ENCODE results near the gene PDE11A.
A peak's percentile ranks its signal among the peaks of the same experiment; 100 is the strongest.

PDE11A gene

DNA sequence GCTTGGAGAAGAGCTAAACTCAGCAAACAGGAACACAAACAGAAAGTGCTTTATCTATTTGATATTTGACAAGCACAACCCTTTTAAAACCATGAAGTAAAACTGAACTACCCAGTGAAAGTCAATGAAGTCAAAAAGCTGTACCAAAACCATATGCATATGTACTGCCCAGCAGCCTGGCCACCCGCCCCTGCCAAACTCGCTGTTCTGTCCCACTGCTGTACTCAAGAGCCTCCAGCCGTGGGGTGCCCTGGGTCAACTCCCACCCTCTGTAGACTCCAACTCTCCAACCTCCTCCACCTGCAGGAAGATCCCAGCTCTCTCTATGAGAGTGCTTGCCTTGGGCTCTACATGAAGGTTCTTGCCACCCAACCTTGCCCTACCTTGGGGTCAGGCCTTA, 411.8 kb downstream of the PDE11A start:
- DNase-seq: no peak

DNA sequence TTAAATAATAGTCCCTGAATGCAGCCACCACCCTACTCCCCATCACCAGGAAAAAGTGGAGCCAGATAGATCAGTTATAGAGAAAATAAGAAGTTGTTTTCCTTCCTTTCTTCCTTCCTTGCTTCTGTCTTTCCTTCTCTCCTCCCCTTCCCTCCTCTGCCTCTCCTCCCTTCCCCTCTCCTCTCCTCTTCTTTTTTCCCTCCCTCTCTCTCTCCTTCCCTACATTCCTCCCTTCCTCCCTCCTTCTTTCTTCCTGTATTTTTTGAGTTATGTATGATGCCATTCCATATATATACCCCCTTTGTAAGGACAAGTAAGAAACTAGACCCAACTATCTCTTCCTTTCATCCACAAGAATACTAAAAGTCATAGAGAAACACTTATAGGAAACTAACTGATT, 414.3 kb downstream of the PDE11A start:
- no peak for DNase-seq

DNA sequence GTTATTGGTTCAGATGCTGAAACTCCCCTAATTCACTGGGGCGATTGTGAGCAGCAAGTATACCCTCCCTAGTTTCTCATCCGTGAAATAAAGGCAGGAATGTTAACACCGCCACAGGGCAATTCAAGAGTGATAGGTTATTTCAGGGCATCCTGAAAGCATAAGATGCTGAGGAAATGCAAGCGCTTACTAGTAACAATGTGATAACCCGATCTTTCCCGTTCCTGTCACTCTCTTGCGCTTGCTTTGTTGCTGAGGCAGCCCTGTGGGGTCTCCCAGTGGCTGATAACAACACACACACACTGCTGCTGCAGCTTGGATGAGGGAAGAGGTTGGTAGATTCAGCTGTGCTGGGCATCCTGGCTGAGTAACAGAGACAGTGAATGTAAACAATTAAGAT, 420.7 kb downstream of the PDE11A start:
- no peak for DNase-seq

DNA sequence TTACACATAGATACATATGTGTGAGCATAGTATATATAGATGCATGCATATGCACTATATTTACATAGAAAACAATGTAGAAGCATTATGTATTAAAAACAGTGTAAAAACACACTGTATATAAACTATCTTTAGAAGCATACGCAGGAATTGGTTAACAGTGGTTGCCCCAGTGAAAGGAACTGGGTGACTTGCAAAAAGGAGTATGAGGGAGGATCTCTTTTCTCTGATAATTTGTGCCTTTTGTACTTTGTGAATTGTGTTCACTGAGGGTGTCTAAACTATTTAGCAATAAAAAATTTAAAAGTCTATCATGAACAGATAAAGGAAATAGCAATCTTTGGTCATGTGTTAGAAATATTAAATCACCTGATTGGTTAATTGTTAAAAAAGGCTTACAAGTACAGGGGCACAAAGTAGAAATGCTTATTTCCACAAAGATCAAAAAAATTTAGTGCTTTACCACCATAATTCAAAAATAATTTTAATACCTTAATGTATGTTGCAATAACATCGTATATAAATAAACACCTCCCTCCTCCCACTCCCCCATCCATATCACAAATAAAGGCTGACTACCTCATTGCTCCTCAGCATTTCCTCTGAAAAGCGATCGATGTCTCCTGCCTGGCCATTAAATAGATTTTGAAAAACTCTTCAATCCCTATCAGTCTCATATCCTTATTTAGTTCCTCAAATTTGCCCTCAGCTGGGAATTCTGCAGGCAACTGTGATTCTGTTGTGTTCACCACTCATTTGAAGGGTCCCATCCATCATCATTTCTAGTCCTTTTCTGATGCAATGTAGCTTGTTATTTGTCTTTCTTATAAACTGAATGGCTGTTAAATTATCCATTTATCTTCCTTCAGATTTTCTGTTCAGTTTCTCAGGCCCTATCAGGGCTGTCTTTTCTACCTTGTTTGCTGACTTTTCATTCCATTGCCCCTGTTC, 422.7 kb downstream of the PDE11A start:
- DNase-seq: no peak

DNA sequence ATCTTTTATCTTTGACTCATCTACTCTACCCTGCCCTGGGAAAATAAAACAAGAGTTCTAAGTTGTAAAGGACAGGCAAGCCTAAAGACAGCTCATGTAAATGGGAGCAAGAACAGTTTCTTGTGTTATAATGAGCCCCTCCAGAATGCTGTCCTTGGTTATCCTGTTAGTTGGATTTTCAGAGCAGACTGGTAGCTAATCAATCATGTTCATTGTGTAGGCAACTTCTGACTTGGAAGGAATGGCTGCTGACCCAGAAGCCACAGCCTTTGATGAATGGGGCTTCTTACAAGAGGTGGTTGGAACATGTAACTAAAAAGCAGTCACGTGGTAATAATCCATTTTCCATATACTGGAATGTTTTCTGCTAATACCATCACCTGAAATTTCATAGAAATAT, 425.8 kb downstream of the PDE11A start:
- DNase-seq: no peak

DNA sequence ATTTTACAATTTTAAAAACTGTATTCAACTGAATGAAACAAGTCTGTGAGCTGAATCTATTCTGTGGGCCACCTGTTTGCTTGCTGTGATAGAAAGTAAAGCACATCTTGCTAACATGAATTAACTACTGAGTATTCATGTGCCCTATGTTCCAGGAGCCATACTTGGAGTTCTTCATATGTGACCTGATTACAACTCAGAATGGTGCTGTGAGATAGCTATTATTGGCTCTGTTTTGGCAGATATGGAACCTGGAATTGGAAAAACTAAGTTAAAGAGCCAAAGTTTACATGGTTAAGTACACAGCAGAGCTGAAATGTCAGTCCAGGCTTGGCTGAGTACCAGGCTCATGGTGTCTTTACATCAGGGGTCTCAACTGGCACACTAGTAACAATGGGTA, 426.3 kb downstream of the PDE11A start:
- DNase-seq: no peak

DNA sequence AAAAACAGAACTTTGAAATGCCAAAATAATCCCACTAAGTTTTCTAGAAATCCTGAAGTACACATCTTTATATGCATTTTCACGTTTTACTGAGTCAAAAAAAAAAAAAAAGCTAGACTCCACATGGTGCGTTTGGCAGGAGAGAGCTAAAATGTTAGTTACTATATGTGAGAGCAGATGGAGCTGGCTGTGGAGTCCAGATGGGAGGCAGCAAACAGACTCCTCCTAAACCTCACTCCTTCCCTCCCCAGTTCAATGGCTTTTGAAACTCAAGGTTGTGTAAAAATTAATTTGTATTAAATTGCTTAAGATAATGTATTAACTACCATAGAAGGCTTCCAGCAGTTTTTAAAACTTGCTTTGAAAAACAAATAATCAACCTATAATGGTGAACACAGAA, 431.2 kb downstream of the PDE11A start:
- DNase-seq: no peak

DNA sequence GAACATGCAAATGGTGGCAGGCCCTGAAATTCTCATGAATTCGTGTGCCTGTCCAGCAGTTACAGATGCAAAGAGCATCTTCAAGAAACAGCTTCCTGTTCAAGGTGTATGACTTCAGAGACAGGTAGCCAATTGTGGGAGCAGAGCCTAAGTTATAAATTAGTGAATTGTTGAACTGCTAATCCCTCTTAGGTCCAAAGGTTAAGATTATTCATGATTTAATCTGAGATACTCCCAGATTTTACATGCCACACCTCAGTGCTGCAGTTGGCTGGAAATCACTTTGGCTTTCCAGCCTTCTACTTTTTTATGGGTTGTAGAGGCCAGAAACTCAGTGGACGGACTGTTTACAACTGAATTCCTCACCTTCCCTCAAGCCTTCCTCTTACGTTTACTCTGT, 432.2 kb downstream of the PDE11A start:
- no peak for DNase-seq

DNA sequence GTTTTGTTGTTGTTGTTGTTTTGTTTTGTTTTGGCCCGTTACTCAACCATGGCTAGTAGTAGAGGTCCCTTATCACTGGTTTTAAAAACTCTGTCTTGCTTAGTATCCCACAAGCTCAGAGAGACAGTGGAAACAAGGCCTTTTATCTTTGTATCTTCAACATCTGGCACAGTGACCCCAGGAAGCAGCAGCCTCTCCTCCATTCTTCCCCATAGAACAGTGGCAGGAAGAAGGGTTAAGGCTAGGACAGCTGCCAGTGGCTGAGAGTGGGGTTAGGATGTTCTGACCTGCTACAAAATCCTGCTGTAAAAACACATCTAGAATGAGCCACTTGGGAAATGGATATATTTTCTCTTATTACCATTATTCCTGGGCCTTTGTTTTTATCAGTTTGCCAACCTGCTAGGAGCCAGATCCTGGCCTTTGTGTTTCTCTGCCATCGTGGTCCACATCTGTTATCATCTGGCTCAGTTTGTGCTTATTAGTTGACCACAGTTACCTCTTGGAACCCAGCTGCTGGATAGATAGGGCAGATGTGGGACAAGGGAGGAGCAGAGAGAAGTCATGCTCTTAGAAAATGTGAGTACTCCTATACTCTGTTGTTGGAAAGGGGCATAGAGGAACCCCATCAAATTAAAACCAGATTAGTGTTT, 433.2 kb downstream of the PDE11A start:
- DNase-seq: no peak

DNA sequence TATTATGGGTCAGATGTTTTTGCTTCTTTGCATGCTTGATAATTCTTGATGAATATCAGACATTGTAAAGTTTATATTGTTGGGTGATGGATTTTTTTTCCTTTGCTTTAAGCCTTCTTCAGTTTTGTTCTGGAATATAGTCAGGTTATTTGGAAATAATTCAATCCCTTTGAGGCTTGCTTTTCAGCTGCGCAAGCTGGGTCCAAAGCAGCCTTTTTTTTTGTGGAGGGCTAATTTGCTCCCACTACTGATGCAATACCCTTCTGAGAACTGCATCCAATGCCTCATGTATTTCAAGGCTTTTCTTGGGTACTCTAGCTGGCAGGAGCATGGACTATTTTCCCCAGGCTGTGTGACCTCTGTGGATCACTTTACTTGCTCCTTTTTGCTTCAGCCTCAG, 434.1 kb downstream of the PDE11A start:
- DNase-seq: no peak

DNA sequence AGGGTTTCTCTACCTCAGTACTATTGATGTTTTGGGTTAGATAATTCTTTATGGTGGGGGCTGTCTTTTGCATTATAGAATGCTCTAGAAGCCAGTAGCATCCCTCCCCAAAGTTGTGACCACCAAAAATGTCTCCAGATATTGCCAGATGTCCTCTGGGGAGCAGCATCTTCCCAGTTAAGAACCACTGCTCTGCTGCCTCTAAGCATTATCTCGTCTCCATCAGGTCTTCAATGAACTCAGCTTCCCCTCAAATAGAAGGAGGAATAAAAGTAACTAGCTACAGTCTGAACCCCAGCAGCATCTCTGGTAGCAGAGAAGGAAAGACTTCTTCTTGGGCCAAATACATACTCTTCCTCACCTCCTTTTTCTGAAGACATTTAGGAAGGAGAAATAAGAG, 435.9 kb downstream of the PDE11A start:
- DNase-seq: no peak

DNA sequence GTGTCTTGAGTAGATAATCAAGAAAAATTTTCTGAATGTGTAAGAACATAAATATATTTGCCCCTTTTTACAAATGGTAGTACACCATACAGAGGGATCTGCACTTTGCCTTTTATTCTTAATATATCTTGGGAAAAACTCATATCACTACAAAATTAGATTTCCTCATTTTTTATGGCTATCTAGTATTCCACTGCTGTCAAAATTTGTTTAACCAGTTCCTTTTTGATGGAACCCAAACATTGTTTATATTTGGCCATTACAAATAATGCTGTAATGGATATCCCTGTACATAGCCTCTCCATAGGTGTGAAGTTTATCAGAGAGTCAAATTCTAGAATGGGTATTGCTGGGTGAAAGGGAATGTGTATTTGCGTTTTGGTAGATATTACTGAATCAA, 436.9 kb downstream of the PDE11A start:
- no peak for DNase-seq

DNA sequence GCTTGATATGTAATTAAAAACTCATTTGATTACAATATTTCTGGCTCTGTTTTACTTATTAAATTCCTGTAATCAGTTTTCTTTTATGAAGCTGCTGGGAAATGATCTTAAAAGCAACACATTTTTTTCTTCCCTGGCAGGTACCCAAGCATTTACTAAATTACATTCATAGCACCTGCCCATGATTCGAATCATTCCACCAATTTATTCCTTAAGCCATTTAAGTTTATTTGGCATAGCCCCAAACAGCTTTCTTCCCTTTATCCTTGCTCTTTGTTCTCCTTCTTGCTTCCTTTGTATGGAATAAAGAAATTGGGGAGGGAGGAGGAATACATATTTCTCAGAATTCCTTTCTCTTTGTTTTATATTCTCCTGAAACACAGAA, 438.7 kb downstream of the PDE11A start:
- no peak for DNase-seq

DNA sequence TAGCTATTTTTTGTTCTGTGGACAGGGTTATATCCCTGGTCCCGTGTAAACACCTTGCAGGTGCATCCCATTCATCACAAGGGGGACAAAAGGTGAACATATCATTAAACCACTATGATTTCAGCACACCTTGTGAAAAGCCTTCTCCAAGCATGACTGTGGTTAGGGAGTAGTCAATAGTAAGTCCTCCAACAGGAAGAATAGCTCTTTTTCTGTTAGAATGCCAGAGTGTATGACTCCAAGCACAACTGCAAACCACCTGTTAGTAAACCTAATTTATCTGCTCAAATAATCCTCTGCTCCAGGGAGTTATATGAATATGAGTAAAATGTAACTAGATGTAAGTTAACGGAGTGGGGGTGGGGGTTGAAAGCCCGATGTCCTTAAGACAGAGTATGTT, 439.5 kb downstream of the PDE11A start:
- DNase-seq: no peak

DNA sequence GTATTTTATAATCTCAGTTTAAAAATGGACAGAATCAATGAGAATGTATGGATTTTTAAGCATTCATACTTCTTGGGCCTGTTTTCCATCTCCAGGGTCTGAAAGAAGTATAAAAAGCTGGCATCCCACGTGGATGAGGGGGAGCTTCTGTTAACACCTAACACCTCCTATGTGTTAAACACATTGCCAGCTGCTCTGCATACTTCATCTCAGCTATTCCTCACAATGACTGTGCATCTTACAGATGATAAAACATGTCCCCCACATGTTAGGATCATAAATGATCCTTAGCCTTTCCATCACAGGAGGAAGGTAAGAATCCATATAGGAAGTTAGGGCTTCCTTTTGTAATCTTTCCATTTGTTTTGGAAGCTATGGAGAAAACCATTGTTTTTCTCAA, 440.9 kb downstream of the PDE11A start:
- no peak for DNase-seq

DNA sequence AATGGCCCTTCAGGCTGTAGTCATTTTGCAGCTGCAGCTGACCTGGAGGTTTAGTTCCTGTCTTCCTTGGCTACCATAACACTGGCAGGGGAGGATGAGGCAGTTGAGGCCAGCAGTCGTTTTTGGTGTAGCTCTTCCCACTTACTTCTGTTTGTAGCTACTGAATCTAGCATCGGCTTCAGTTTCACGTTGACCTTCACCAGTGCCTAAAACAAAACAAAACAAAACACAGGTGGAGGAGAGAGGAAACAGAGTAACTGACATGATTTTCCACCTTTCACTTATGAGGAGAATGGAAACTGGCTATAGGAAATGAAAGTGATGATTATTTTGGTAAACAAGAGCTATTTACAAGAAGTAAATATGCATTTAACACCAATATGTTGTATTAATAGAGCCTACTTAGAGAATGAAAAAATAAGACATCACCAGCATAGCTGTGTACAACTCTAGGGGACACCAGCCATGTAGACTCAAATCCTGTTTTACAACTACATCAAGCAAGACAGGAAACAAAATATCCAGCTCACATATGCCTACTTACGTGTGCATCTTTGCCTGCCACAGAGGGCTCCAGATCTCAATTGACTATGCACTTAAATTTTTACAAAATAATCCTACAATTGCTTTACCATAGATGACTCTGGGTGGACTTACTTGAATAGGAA, 443.1 kb downstream of the PDE11A start:
- no peak for DNase-seq

DNA sequence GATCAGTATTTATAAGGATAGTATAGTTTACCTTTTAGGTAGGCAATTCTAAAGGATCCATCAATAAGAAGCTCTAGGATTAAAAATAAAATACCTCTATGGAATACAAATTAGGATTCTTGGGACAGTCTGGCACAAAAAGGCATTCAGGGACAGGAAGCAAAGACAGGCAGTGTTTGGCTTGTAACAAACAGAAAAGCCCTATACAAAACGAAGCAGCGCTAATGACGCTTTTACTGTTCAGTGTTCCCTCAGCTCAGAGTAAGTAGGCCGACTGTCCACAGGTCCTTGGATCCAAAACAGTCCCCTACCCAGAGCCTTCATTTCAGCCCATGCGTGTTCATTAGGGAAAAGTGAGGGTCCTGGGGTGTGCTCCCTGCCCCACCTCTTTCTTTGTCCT, 443.7 kb downstream of the PDE11A start:
- DNase-seq: no peak

DNA sequence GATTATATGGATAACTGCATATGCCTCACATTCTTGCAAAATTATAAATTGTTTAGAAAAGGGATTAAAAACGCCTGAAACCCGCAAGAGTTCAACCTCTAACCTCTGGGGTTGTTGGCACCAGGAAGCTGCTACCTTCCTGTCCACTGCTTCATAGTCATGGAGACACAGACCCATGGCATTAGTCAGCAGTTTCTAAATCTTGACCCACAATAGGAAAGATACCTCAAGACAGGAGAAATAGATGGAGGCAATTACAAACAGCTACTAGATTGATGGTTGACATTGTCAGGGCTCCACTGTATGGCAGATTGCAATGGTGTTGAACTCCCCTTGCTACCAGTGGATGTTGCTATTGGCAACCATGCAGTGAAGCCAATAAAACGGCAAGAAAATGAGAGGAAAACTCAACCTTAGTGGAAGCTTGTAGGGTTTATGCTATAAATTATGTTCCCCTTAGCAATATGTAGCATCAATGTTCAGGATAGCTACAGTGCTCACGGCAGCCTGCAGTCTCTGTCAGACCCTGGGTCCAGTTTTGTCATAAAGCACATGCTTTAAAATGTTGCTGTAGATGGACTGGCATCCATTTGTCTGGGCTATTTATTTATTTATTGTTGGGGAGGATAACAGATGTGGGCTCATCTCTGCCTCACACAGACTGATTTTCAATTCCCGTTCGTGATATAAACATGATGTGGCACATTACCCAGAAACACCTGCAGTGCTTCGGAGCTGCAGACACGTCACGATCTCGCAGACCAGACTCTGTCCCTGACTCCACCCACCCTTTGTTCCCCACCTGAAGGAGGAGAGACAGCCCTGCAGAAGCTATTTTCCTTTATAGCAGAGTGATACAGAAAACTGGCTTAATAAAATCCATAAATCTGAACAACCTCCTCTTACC, 446.6 kb downstream of the PDE11A start:
- no peak for DNase-seq

DNA sequence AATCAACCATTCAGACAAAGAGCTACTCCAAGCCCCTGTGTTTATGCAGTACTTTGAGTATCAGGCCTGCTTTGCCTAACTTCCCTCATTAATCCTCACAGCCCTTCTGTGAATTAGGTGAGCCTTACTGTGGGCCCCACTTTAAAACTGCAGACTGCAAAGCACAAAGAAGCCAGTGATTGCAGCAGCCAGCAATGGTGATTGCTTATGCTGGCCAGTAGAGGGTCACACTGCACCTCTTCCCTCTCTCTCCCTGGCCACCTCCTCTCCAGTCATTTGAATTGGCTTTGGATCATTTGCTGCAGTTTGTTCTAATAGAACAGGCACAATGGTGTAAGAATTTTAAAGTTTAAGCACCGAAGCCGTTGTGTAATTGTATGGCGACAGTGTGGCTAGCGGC, 450.1 kb downstream of the PDE11A start:
- no peak for DNase-seq

DNA sequence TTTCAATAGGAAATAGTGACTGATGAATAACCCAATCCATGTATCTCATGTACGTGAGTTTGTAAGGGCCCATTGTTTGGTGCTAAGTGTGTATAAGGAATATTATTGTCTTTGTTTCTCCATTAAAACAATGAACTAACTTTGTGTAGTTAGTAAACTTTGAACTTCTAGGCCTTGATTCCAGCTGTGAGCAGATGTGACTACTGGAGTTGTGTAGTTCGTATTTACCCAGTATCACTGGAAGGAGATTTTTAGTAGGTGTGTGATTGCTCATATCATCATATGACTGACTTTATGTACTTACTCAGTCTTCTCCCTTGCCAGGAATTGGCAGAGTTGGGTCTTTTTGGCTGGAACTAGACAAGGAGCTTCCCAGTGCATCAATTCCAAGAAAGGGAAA, 452.6 kb downstream of the PDE11A start:
- no peak for DNase-seq

DNA sequence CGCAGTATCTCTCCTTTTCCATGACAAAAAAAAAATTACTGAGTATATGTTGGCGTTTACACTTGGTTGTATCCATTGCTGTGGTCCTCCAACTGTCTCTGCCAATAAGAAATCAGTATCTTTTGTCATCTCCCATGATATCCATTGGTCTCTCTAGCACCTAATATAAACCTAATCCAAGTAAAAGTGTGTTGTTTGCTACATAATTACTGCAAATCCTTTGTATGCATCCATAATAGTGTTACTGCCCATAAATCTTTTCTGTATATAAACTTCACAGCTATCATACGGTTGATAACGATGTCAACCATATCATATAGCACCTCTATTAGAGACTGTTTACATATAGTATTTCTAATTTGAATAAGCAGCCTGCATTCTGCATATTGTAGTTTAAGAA, 453.1 kb downstream of the PDE11A start:
- no peak for DNase-seq

DNA sequence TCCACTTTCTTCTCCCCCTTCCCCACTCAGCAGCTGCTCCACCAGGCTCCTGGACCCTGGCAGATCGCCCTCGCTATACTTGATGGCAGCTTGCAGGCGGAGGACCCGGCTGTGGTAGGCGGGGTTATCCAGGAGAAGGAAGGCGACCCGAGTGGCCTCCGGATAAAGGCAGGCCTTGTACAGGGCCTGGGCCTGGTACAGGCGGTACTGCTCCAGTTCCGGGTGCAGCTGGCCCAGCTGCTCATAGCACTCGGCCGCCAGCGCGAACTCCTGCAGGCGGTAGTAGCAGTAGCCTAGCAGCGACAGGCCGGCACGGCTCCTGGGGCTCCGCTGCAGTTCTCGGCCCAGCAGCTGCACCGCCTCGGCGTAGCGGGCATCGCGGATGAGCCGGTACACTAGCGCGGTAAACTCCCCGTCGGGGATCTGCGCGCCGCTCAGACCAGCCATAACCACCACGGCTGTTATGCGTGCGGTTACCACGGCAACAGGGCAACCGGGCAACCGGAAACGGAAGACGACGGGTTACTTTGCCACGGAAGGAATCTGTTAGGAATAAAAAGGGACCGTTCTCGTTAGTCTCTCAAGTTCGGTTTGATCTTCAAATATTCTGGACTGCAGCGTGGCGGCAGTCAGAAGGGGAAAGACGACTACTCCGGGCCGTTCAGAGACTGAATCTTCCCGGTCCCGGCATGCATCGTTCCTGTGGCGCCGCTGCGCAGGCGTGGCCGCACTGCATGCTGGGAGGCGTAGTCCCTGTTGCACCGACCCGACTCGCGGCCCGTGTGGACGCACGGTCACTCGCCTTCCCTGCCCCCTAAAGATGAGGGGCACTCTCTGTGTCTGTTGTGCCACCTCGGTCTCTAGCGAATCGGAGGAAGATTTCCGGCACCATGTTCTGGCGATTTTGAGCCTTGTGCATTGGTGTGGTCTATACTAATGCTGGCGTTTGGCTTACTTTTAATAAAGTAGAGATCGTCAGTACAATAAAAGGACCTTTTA, 454.0 kb downstream of the PDE11A start:
- peak; percentile 56 for DNase-seq

Measured in NCI-H1417 treated with DMSO at 0.1 percent for 48 hours (cell line).